ACHN (cell line): ENCODE measurements around the gene DOCK8.
"Not testable (repeated sequence)": the region's sequence is repeated elsewhere in the genome, so short reads cannot be mapped to it uniquely, and the experiment has no call there.

Source experiments
- DNase-seq: peaks from one replicate; pipeline ENCODE4 v3.0.0-alpha.2; 2015
- in situ Hi-C: cut with HindIII; loops from 2 replicates; pipeline ENCODE4 v1.10.0; 2017; ENCODE audit warnings: low sequenced_read_pairs, low pct_ligation_motif_present, low pct_unique_long_range_greater_than_20kb

The DOCK8 gene

DNA sequence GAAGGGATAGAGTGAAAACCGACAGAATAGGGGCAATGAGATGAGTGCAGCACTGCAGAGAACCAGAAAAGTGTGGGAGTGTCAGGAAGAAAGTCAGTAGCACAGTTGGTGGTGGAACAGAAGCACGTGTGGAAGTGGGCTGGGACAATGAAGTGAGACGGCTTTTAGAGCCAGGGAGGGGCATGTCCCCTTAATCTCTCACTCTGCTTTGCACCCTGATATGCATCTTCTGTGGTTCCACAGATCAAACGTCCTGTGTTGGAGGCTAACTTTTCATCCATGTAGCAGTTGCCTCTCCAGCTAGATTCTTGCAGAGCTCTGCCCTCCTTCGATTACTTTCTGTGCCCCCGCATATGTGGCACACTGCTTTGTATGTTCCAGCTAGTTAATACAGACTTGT lies 163.6 kb downstream of the DOCK8 start:
- no peak for DNase-seq
- in situ Hi-C loops, result no loop called here

GRCh38 chr9:382383-382782 lies 167.7 kb downstream of the DOCK8 start:
- in situ Hi-C loops, result no loop called here
- DNase-seq, result no peak

DNA sequence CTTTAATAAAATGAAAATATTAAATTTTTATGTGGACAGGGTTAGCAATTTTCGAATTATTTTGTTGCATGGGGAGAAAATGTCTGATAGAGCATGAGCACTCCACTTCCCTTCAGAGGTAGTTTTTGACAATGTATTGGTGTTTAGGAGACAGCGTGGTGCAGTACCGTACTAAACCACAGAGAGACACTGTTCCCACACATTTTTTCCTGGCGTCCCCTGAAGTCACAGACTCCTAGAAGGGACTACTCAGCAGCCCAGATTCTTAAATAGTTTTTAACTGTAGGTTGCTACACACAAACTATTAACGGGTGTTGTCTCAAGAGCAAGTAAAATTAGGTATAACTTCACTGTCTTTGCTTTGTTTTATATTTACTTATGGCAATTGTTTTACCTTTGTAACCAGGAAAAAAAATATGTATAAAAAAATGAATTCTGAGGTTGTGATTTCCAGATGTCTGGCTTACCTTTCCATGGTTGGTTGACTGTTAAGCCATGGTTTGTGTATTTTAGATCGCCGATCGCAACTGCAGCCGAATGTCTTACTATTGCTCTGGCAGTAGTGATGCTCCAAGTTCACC lies 171.2 kb downstream of the DOCK8 start:
- DNase-seq, result peak; percentile 66
- in situ Hi-C loops, result no loop called here

DNA sequence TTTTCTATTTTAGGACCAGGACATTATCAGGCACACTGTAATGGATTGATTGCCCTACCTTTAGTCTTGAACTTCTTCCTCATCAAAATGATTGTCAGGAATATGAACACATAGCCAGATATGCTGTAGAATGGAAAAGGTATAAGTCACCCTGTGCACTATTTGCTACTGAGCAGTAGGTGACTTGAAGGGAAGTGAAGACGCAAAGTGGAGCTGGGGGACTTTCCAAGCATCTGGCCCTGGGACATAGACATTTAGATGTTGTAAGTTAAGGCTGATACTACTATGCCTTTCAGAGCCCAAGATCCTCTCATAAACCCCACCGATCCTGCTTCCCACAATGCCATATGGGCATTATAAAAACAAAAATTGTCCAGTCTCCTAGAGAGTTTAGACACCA lies 174.5 kb downstream of the DOCK8 start:
- in situ Hi-C loops, result no loop called here
- DNase-seq, result no peak

- no peak for DNase-seq
- in situ Hi-C loops, result no loop called here
Measured at GRCh38 chr9:389758-390157, 175.1 kb downstream of the DOCK8 start.

- DNase-seq, result no peak
- in situ Hi-C loops, result no loop called here
Measured at GRCh38 chr9:392077-392804, 177.6 kb downstream of the DOCK8 start.

DNA sequence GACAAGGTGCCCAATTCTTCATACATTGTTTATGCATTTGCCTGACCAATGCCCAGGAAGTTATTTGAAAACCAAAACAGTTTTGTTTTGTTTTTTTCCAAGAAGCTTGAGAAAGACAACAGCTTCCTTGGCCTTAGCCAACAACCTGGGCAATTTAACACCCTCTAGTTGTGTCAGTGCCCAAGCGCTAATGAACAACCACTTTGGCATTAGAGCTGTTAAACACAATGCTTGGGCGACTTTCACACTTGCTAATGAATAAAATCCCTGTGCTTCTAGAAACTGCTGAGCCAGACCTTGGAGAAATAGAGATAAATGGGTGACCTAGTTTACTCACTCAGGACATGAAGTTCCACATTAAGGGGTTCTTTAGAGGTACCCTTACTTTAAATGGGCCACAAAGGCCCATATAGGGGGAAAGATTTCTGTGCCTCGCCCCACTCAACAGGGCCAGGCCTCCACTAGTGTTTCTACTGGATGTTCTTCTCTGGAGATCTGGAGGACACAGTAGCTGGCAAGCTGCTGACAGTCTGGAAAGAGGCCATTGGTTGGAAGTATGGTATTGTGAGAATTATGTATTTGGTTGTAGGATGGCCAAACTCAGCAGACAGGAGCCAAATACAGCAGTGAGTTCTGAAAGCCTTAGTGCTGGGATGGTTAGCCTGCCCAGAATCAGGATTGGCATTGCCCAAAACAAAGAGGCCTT lies 179.8 kb downstream of the DOCK8 start:
- no peak for DNase-seq
- in situ Hi-C loops, result no loop called here

DNA sequence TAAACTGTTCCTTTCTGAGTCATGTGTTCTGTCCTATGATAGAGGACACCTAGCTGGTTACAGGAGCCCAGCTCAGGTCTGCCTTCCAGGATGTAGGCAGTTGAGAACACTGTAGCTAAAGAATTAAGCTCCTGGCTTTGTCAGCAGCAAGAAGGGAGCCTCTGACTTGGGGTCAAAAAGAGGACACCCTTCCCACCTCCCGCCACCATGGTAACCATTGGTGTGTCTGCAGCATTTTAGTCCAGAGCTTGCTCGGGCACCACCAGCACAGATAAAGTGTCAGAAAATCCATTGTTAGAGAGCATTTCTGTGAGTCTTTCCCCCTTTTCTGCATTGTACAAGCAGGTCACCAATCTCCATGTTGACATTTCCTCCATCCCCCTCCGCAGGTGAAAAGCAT lies 181.7 kb downstream of the DOCK8 start:
- in situ Hi-C loops, result no loop called here
- DNase-seq, result no peak

- in situ Hi-C loops, result no loop called here
- DNase-seq, result no peak
Measured at GRCh38 chr9:398085-398484, 183.4 kb downstream of the DOCK8 start.

DNA sequence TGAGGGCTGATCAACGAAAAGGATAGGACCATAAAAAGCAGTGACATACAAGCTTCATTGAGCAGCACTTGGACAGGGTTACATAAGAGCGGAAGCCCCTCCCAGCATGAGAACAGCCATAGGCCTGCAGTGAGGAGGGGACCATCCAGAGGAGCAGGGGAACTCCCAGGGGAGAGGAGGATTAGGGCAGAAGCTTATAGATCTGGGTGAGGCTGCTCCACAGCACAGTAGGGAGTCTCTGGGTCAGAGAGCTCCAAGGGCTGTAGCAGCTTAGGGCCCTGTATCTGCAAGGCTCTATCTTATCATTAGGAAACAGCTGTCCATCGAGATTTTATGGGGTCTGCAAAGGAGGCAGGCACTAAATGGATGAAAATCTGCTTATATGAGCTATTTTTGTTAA lies 186.6 kb downstream of the DOCK8 start:
- no peak for DNase-seq
- in situ Hi-C loops, result no loop called here

GRCh38 chr9:404234-404633 lies 189.6 kb downstream of the DOCK8 start:
- in situ Hi-C loops, result no loop called here
- DNase-seq, result no peak

DNA sequence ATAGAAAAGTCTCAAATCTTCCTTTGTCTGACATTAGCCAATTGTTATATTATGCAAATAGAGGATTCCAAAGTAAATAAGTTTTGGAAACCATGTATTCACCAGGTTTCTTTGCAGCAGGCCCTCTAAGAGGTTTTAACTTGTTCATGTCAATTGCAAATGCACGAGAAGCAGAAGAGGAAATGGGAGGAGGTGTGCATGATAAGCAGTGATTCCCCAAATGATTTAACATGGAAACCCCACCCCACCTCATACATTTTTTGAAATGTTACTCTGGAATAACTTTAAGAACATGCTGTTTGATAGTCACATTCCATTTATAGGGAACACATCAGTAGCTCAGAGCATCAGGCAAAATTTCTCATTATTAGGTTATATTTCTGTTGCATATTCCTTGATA lies 190.7 kb downstream of the DOCK8 start:
- no peak for DNase-seq
- in situ Hi-C loops, result no loop called here

DNA sequence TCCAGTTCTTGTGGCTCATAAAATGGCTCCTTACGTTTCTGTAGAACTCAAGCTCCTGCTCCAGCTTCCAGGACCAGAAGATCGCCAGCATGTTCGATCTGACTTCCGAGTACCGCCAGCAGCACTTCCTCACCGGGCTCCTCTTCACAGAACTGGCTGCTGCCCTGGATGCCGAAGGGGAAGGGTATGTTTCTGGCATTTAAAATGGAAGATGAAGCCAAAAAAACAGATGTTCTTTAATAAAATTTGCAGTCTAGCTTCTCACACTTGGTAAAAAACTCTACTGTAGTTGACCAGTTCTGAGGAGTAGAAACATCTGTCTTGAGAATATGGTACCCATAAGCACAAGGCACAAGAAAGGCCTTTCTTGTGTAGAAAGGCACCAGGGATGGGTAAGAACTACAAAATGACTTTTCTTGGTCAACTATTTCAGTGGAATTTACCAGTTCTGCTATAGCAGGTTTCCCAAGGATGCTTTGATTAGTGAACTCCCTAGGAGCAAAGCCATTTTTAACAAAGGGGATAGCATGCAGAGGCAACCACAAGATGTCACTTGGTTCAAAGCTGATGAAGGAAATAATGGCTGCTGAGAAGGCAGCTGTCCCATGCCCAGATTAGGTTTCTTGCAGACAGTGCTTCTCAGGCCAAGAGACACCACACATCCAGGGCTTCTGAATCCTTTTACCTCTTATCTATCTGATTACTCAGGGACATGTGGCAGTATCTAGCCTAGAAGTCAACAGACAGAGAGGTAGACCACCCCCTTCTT lies 192.4 kb downstream of the DOCK8 start:
- in situ Hi-C loops, result no loop called here
- peak; percentile 8 for DNase-seq

DNA sequence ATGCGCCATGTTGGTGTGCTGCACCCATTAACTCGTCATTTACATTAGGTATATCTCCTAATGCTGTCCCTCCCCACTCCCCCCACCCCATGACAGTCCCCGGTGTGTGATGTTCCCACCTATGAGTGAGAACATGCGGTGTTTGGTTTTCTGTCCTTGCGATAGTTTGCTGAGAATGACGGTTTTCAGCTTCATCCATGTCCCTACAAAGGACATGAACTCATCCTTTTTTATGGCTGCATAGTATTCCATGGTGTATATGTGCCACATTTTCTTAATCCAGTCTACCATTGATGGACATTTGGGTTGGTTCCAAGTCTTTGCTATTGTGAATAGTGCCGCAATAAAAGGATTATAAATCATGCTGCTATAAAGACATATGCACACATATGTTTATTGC lies 195.0 kb downstream of the DOCK8 start:
- in situ Hi-C loops, DNase-seq: not testable (repeated sequence)

- in situ Hi-C loops, result no loop called here
- DNase-seq, result no peak
Measured at GRCh38 chr9:414595-414994, 199.9 kb downstream of the DOCK8 start.

GRCh38 chr9:419571-420171 lies 205.0 kb downstream of the DOCK8 start:
- DNase-seq, result no peak
- in situ Hi-C loops, result no loop called here

GRCh38 chr9:421896-422295 lies 207.2 kb downstream of the DOCK8 start:
- in situ Hi-C loops, result no loop called here
- DNase-seq, result no peak

DNA sequence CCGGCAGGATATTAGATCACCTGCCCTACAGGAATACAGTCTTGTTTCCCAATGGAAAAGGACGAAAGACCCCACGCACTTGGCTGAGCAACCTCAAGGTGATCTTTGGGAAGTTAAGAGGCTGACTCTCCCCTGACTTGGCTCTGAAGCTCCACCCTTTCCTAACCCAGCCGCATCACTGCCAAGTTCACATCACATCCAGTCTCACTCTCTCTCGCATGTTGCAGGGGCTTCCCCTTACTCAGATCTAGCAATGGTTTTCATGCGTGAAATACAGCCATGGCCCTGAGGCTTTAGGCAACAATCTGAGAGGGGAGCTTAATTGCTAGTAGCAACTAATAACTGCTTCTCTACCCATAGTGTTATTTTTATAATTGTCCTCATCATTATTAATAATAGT lies 211.6 kb downstream of the DOCK8 start:
- in situ Hi-C loops, result no loop called here
- no peak for DNase-seq

GRCh38 chr9:426976-427375 lies 212.3 kb downstream of the DOCK8 start:
- in situ Hi-C loops, result no loop called here
- DNase-seq, result no peak
